WTC11 (cell line): ENCODE results near the gene CD300LD. TPM values are rescaled to one million over a fixed set of nuclear protein-coding genes. Genes with fewer than 3 reads are reported as not detected.

Source experiments
- ATAC-seq: fragments of 200-7000 bp; cut with Tn5 transposase; 2 replicates; pipeline ENCODE4 v1.10.0; 2021; ENCODE audit warnings: mild to moderate bottlenecking, moderate library complexity
- CTCF ChIA-PET: fragments of 300-600 bp; sonication (Branson Sonifier 250); formaldehyde crosslinking; loops from one replicate; lab custom pipeline; 2021; ENCODE audit warnings: antibody characterized with exemption; lab: Charles Lee
- POLR2A ChIA-PET: fragments of 350-600 bp; sonication (Branson Sonifier 250); formaldehyde crosslinking; loops from one replicate; lab custom pipeline; 2021; ENCODE audit warnings: antibody characterized with exemption; lab: Charles Lee
- DNase-seq: peaks from one replicate; pipeline ENCODE4 v3.0.0; 2021; ENCODE audit warnings: low spot score
- H3K27ac Mint-ChIP-seq: 2 replicates; pipeline ENCODE4 v1.8.0; 2021; ENCODE audit warnings: mixed read lengths
- H3K27me3 Mint-ChIP-seq: 2 replicates; pipeline ENCODE4 v1.8.0; 2021; ENCODE audit warnings: low read depth, mild to moderate bottlenecking, moderate library complexity, mixed read lengths
- H3K36me3 Mint-ChIP-seq: 2 replicates; pipeline ENCODE4 v1.8.0; 2021; ENCODE audit warnings: mixed read lengths
- H3K4me1 Mint-ChIP-seq: 2 replicates; pipeline ENCODE4 v1.8.0; 2022; ENCODE audit warnings: mixed read lengths
- H3K4me3 Mint-ChIP-seq: 2 replicates; pipeline ENCODE4 v1.8.0; 2021; ENCODE audit warnings: mild to moderate bottlenecking, moderate library complexity, mixed read lengths
- H3K9me3 Mint-ChIP-seq: 2 replicates; pipeline ENCODE4 v1.8.0; 2021; ENCODE audit warnings: mixed read lengths
- ATF1 ChIP-seq: sonication (generic); formaldehyde crosslinking; IDR thresholded peaks from 2 replicates; pipeline ENCODE4 v1.8.1; 2023; ENCODE audit warnings: mild to moderate bottlenecking, moderate library complexity, missing genetic modification reagents
- CBFB ChIP-seq: sonication (generic); formaldehyde crosslinking; IDR thresholded peaks from 2 replicates; pipeline ENCODE4 v1.8.1; 2022; ENCODE audit warnings: mild to moderate bottlenecking, low read depth, missing genetic modification reagents
- CREB1 ChIP-seq: sonication (generic); formaldehyde crosslinking; IDR thresholded peaks from 2 replicates; pipeline ENCODE4 v1.8.0; 2023; ENCODE audit warnings: mild to moderate bottlenecking, missing genetic modification reagents
- GABPB1 ChIP-seq: sonication (generic); formaldehyde crosslinking; IDR thresholded peaks from 2 replicates; pipeline ENCODE4 v1.8.1; 2023; ENCODE audit warnings: mild to moderate bottlenecking, missing genetic modification reagents
- HMGA2 ChIP-seq: fragments of 250-450 bp; sonication (Bioruptor Pico); IDR thresholded peaks from 2 replicates; pipeline ENCODE4 v1.4.0; 2021; ENCODE audit warnings: mild to moderate bottlenecking, moderate library complexity
- IRF2 ChIP-seq: sonication (generic); formaldehyde crosslinking; IDR thresholded peaks from 2 replicates; pipeline ENCODE4 v1.8.0; 2022; ENCODE audit warnings: low read depth, missing genetic modification reagents, borderline replicate concordance
- MYBL2 ChIP-seq: sonication (generic); formaldehyde crosslinking; IDR thresholded peaks from 2 replicates; pipeline ENCODE4 v1.8.1; 2023; ENCODE audit warnings: mild to moderate bottlenecking, moderate library complexity, missing genetic modification reagents
- NFYB ChIP-seq: sonication (generic); formaldehyde crosslinking; conservative IDR thresholded peaks from 2 replicates; pipeline ENCODE4 v1.8.0; 2022; ENCODE audit warnings: low read depth, missing genetic modification reagents
- NR1H2 ChIP-seq: sonication (generic); formaldehyde crosslinking; IDR thresholded peaks from 2 replicates; pipeline ENCODE4 v1.9.0; 2021; ENCODE audit warnings: mild to moderate bottlenecking, moderate library complexity, missing genetic modification reagents
- NR3C1 ChIP-seq: sonication (generic); formaldehyde crosslinking; conservative IDR thresholded peaks from 2 replicates; pipeline ENCODE4 v1.8.1; 2023; ENCODE audit warnings: low read depth, mild to moderate bottlenecking, missing genetic modification reagents
- OVOL2 ChIP-seq: fragments of 250-450 bp; sonication (Bioruptor Pico); IDR thresholded peaks from 2 replicates; pipeline ENCODE4 v1.9.0; 2021; ENCODE audit warnings: mild to moderate bottlenecking, borderline replicate concordance
- PRRX2 ChIP-seq: fragments of 250-450 bp; sonication (Bioruptor Pico); IDR thresholded peaks from 2 replicates; pipeline ENCODE4 v1.8.0; 2021; ENCODE audit warnings: mild to moderate bottlenecking
- SMAD3 ChIP-seq: sonication (generic); formaldehyde crosslinking; IDR thresholded peaks from 2 replicates; pipeline ENCODE4 v1.8.0; 2022; ENCODE audit warnings: missing genetic modification reagents, mild to moderate bottlenecking, borderline replicate concordance
- TCF7 ChIP-seq: sonication (generic); formaldehyde crosslinking; IDR thresholded peaks from 2 replicates; pipeline ENCODE4 v1.8.0; 2022; ENCODE audit warnings: mild to moderate bottlenecking, low read depth, missing genetic modification reagents, moderate library complexity
- TEAD1 ChIP-seq: sonication (generic); formaldehyde crosslinking; IDR thresholded peaks from 2 replicates; pipeline ENCODE4 v1.8.0; 2022; ENCODE audit warnings: mild to moderate bottlenecking, missing genetic modification reagents
- TEAD4 ChIP-seq: sonication (generic); formaldehyde crosslinking; IDR thresholded peaks from 2 replicates; pipeline ENCODE4 v1.8.0; 2022; ENCODE audit warnings: mild to moderate bottlenecking, missing genetic modification reagents
- TP53 ChIP-seq: sonication (generic); formaldehyde crosslinking; IDR thresholded peaks from 2 replicates; pipeline ENCODE4 v1.8.1; 2023; ENCODE audit warnings: mild to moderate bottlenecking, missing genetic modification reagents
- USF1 ChIP-seq: sonication (generic); formaldehyde crosslinking; IDR thresholded peaks from 2 replicates; pipeline ENCODE4 v1.8.0; 2022; ENCODE audit warnings: mild to moderate bottlenecking, missing genetic modification reagents
- USF2 ChIP-seq: sonication (generic); formaldehyde crosslinking; IDR thresholded peaks from 2 replicates; pipeline ENCODE4 v1.8.1; 2023; ENCODE audit warnings: mild to moderate bottlenecking, missing genetic modification reagents, moderate library complexity
- ZBTB21 ChIP-seq: sonication (generic); formaldehyde crosslinking; IDR thresholded peaks from 2 replicates; pipeline ENCODE4 v1.8.1; 2023; ENCODE audit warnings: mild to moderate bottlenecking, missing genetic modification reagents, borderline replicate concordance
- ZNF232 ChIP-seq: sonication (generic); formaldehyde crosslinking; IDR thresholded peaks from 2 replicates; pipeline ENCODE4 v1.8.0; 2022; ENCODE audit warnings: mild to moderate bottlenecking, missing genetic modification reagents
- ZNF512 ChIP-seq: sonication (generic); formaldehyde crosslinking; IDR thresholded peaks from 2 replicates; pipeline ENCODE4 v1.8.1; 2022; ENCODE audit warnings: missing genetic modification reagents, borderline replicate concordance
- total RNA-seq: library from RNA; stranded (reverse); gene quantifications from 3 replicates; pipeline ENCODE4 v1.2.3, GENCODE V29; 2021
- TF ChIP-seq, protein P1 (sequence below): sonication (generic); formaldehyde crosslinking; conservative IDR thresholded peaks from 2 replicates; pipeline ENCODE4 v1.8.1; 2022; ENCODE audit warnings: mild to moderate bottlenecking, missing genetic modification reagents
- TF ChIP-seq, protein P2 (sequence below): sonication (generic); formaldehyde crosslinking; IDR thresholded peaks from 2 replicates; pipeline ENCODE4 v1.8.1; 2023; ENCODE audit warnings: mild to moderate bottlenecking, missing genetic modification reagents, moderate library complexity
- TF ChIP-seq, protein P3 (sequence below): sonication (generic); formaldehyde crosslinking; IDR thresholded peaks from 2 replicates; pipeline ENCODE4 v1.8.1; 2022; ENCODE audit warnings: mild to moderate bottlenecking, missing genetic modification reagents, moderate library complexity, borderline replicate concordance
- TF ChIP-seq, protein P4 (sequence below): fragments of 250-450 bp; sonication (Bioruptor Pico); IDR thresholded peaks from 2 replicates; pipeline ENCODE4 v1.8.0; 2021; ENCODE audit warnings: mild to moderate bottlenecking

The CD300LD gene
- total RNA-seq, 1 experiment from 2014 or later, result not detected

DNA sequence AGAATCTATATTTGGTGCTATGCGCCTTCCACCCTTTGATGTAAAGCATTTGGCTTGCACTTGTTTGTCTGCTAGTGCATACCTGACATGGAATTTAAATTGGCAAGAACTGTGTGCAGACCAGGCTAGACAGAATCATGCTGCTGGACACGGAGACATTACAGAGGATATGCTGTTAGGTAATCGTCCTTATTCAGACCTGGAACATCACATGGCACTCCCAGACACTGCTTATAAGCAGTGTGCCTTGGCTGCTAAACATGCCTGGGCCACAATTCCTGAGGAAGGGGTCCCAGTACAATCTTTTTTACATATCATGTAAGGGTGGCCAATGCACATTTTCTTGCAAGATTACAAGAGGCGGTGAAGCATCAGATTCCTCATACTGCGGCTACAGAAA is 6.4 kb downstream of the CD300LD start:
- no peak overlapping the region for H3K27ac Mint-ChIP-seq
- CTCF ChIA-PET, result no interaction called here

DNA sequence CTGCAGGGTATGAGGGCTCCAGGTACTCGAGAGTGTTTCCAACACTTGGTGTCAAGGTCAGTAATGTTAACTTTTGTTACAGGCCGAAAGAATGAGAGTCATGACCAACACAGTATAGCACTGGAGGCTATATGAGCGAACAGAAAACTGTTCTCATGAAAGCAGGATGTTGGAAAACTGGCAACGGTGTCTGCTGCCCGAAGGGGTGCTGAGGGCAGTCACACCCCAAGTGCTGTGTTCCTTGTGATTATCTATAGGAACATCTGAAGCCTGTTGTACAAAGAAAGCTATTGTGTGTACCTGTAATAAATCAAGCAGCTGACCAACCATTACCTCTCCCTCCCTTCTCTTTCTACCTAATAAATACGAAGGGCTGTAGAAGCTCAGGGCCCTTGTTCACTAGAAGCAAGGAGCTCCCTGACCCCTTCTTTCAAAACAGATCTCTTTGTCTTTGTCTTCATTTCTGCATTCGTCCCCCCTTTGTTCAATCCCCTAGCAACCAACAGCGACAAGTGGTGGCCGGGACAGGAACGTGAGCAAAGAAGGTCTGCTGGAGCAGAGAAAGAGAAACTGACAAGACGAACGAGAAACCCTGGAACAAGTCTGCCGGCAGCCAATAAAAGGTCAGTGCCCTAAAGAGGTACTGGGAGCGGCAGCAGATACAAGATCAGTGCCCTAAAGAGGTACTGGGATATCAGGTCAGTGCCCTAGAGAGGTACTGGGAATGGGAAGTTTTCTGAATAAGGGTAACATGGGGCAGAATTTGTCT is 7.6 kb downstream of the CD300LD start:
- DNase-seq (no peak), ATAC-seq (no peak)
- TF ChIP-seq, protein P1, sequence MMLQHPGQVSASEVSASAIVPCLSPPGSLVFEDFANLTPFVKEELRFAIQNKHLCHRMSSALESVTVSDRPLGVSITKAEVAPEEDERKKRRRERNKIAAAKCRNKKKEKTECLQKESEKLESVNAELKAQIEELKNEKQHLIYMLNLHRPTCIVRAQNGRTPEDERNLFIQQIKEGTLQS, result no peak
- TF ChIP-seq MYBL2 (CRISPR knock-in tag), result no peak
- no peak for TF ChIP-seq SMAD3 (CRISPR knock-in tag)
- TF ChIP-seq TEAD4 (CRISPR knock-in tag), result no peak
- no peak for TF ChIP-seq ZNF512 (CRISPR knock-in tag)
- TF ChIP-seq ZBTB21 (CRISPR knock-in tag), result no peak
- no peak for TF ChIP-seq PRRX2 (CRISPR knock-in tag)
- TF ChIP-seq NR1H2 (CRISPR knock-in tag), result no peak
- TF ChIP-seq IRF2 (CRISPR knock-in tag), result no peak
- TF ChIP-seq NFYB (CRISPR knock-in tag), result no peak
- no peak for TF ChIP-seq TEAD1
- no peak for TF ChIP-seq TCF7 (CRISPR knock-in tag)
- TF ChIP-seq GABPB1 (CRISPR knock-in tag), result no peak
- TF ChIP-seq, protein P2, sequence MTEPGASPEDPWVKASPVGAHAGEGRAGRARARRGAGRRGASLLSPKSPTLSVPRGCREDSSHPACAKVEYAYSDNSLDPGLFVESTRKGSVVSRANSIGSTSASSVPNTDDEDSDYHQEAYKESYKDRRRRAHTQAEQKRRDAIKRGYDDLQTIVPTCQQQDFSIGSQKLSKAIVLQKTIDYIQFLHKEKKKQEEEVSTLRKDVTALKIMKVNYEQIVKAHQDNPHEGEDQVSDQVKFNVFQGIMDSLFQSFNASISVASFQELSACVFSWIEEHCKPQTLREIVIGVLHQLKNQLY, result no peak
- TF ChIP-seq CREB1, result no peak
- no peak for TF ChIP-seq NR3C1
- TF ChIP-seq ZNF232 (CRISPR knock-in tag), result no peak
- TF ChIP-seq ATF1 (CRISPR knock-in tag), result no peak
- TF ChIP-seq USF2 (CRISPR knock-in tag), result no peak
- no peaks in the 10 kb centered on the region; the same call in 1 of the 2 replicates for H3K9me3 Mint-ChIP-seq
- POLR2A ChIA-PET, result no interaction called here
- H3K4me1 Mint-ChIP-seq, result no peaks in the 10 kb centered on the region
- CTCF ChIA-PET, result interaction anchor here (0.8 kb wide), 1 partner anchor 216 kb away, joined by 3 read pairs; no protein-coding TSS in a partner anchor
- H3K27ac Mint-ChIP-seq, result no peak overlapping the region
- H3K4me3 Mint-ChIP-seq, result no peak overlapping the region
- peaks cover 3% of the 10 kb centered on the region; the same call in 1 of the 2 replicates for H3K27me3 Mint-ChIP-seq
- H3K36me3 Mint-ChIP-seq, result no peaks in the 10 kb centered on the region

More for the DNA sequence above, 6.4 kb downstream of the CD300LD start:
- ATAC-seq (no peak), DNase-seq (no peak)
- no peak for TF ChIP-seq IRF2 (CRISPR knock-in tag)
- TF ChIP-seq USF1, result no peak
- TF ChIP-seq, protein P3, sequence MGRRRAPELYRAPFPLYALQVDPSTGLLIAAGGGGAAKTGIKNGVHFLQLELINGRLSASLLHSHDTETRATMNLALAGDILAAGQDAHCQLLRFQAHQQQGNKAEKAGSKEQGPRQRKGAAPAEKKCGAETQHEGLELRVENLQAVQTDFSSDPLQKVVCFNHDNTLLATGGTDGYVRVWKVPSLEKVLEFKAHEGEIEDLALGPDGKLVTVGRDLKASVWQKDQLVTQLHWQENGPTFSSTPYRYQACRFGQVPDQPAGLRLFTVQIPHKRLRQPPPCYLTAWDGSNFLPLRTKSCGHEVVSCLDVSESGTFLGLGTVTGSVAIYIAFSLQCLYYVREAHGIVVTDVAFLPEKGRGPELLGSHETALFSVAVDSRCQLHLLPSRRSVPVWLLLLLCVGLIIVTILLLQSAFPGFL (CRISPR knock-in tag), result no peak
- TF ChIP-seq CBFB, result no peak
- TF ChIP-seq HMGA2 (CRISPR knock-in tag), result no peak
- TF ChIP-seq OVOL2 (CRISPR knock-in tag), result no peak
- TF ChIP-seq TP53 (CRISPR knock-in tag), result no peak
- TF ChIP-seq, protein P4, sequence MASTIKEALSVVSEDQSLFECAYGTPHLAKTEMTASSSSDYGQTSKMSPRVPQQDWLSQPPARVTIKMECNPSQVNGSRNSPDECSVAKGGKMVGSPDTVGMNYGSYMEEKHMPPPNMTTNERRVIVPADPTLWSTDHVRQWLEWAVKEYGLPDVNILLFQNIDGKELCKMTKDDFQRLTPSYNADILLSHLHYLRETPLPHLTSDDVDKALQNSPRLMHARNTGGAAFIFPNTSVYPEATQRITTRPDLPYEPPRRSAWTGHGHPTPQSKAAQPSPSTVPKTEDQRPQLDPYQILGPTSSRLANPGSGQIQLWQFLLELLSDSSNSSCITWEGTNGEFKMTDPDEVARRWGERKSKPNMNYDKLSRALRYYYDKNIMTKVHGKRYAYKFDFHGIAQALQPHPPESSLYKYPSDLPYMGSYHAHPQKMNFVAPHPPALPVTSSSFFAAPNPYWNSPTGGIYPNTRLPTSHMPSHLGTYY (CRISPR knock-in tag), result no peak
- Mint-ChIP-seq H3K4me1 (no peaks in the 10 kb centered on the region), H3K27me3 (peaks cover 4% of the 10 kb centered on the region), H3K9me3 (no peaks in the 10 kb centered on the region), H3K4me3 (no peak overlapping the region), H3K36me3 (no peaks in the 10 kb centered on the region)
- POLR2A ChIA-PET, result no interaction called here
